Ascending aorta (tissue), 2 donors: ENCODE measurements around the gene CELF2. TPM values are rescaled to one million over a fixed set of nuclear protein-coding genes. Genes with fewer than 3 reads are reported as not detected.

Experiments used
- DNase-seq, 2 donors: peaks; one replicate each; pipeline ENCODE4 v3.0.0-alpha.2; 2019; ENCODE audit warnings: low spot score in 2 of 2
- H3K27ac ChIP-seq, 2 donors: fragments of 200-600 bp; sonication (generic); one replicate each; pipeline ENCODE4 v1.5.1; 2016 to 2017; ENCODE audit warnings: mild to moderate bottlenecking in 1 of 2
- H3K27me3 ChIP-seq: fragments of 200-600 bp; sonication (generic); one replicate; pipeline ENCODE4 v1.5.1; 2017
- H3K36me3 ChIP-seq, 2 donors: fragments of 200-600 bp; sonication (generic); one replicate each; pipeline ENCODE4 v1.5.1; 2016
- H3K4me1 ChIP-seq, 2 donors: fragments of 200-600 bp; sonication (generic); one replicate each; pipeline ENCODE4 v1.5.1; 2016 to 2017; ENCODE audit warnings: mild to moderate bottlenecking in 1 of 2
- H3K4me3 ChIP-seq, 2 donors: fragments of 200-600 bp; sonication (generic); one replicate each; pipeline ENCODE4 v1.5.1; 2016 to 2017; ENCODE audit warnings: mild to moderate bottlenecking in 1 of 2
- H3K9me3 ChIP-seq, 2 donors: fragments of 200-600 bp; sonication (generic); one replicate each; pipeline ENCODE4 v1.5.1; 2016
- intact Hi-C: fragments of 100-400 bp; cut with DNase I; formaldehyde crosslinking; loops from one replicate; pipeline ENCODE4 v1.15.1; 2023
- total RNA-seq: library from RNA; depleted of rRNA; stranded (reverse); fragments of >200 nt; gene quantifications from one replicate; pipeline ENCODE4 v1.1.0, GENCODE V29; 2016
- TF ChIP-seq, protein P1 (sequence below), 3 experiments: fragments of 200-600 bp in 2 of 3; fragments of 450-650 bp in 1 of 3; sonication (generic) in 2 of 3; IDR thresholded peaks; one replicate each; pipeline ENCODE4 v1.5.1; 2016 to 2019; ENCODE audit warnings: antibody characterized with exemption in 3 of 3, mild to moderate bottlenecking in 1 of 3, moderate library complexity in 1 of 3

The CELF2 gene
- total RNA-seq, 1 donor from 2014 or later: 26.6 TPM

DNA sequence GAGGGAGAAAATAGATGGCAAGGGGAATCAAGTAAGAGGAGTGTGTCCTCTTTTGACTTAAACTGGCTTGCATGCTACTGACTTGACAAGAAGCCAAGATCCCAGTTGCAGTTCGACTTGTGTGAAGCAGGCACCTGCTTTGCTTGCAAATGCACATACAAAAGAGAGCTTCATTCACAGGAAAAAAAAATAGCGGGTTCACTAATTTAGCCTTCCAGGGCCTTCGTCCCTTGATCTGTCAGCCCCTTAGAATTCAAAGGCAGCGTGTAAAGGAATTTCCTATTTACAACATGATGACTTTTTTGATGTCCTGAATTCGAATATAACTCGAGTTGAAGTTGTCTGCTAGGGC, 192.1 kb downstream of the CELF2 start:
- intact Hi-C loops: no loop called here
- Histone ChIP-seq H3K9me3 (no peaks in the 10 kb centered on the region), H3K27ac (no peak overlapping the region), H3K4me1 (no peaks in the 10 kb centered on the region), H3K4me3 (no peak overlapping the region), H3K27me3 (no peaks in the 10 kb centered on the region), H3K36me3 (no peaks in the 10 kb centered on the region)
- no peak for DNase-seq
- TF ChIP-seq, protein P1, sequence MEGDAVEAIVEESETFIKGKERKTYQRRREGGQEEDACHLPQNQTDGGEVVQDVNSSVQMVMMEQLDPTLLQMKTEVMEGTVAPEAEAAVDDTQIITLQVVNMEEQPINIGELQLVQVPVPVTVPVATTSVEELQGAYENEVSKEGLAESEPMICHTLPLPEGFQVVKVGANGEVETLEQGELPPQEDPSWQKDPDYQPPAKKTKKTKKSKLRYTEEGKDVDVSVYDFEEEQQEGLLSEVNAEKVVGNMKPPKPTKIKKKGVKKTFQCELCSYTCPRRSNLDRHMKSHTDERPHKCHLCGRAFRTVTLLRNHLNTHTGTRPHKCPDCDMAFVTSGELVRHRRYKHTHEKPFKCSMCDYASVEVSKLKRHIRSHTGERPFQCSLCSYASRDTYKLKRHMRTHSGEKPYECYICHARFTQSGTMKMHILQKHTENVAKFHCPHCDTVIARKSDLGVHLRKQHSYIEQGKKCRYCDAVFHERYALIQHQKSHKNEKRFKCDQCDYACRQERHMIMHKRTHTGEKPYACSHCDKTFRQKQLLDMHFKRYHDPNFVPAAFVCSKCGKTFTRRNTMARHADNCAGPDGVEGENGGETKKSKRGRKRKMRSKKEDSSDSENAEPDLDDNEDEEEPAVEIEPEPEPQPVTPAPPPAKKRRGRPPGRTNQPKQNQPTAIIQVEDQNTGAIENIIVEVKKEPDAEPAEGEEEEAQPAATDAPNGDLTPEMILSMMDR (IDR thresholded peaks at IDR 0.05): no peak

DNA sequence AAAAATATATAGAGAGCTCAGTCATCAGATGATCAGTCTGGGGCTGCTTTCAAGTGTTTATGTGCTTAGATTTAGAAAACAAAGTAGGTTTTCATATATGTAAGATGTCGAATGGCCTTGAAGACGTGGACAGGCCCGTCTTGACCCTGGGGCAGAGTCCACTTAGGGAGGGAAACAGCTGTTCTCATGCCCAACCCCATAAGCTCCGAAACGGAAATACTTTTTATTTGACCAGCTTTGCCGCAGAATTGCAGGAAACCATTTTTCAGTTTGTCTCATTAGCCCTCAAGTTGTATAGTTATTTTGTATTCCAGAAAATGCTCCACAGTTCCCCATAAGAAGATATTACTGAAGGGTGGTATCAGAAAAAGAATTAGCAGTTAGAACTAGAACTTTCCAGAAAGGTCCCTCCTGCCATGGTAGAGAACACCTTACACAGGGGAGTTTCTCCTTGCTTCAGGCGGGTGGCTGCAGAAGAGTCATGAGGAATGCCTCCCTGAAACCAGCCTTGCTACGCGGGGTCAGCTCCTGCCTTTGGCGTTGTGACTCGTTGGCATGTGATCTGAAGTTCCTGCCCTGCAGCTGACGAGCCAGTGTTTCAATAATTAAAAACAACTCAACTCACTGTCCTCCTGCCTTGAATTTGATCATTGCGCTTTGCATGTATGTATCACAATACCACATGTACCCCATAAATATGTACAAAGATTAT, 192.7 kb downstream of the CELF2 start:
- no peak for DNase-seq
- no peaks in the 10 kb centered on the region for H3K36me3 ChIP-seq
- intact Hi-C loops: no loop called here
- TF ChIP-seq, protein P1 (IDR thresholded peaks at IDR 0.05): no peak
- no peaks in the 10 kb centered on the region for H3K4me1 ChIP-seq
- H3K27me3 ChIP-seq: no peaks in the 10 kb centered on the region
- H3K9me3 ChIP-seq: no peaks in the 10 kb centered on the region
- H3K27ac ChIP-seq: no peak overlapping the region
- no peak overlapping the region for H3K4me3 ChIP-seq

DNA sequence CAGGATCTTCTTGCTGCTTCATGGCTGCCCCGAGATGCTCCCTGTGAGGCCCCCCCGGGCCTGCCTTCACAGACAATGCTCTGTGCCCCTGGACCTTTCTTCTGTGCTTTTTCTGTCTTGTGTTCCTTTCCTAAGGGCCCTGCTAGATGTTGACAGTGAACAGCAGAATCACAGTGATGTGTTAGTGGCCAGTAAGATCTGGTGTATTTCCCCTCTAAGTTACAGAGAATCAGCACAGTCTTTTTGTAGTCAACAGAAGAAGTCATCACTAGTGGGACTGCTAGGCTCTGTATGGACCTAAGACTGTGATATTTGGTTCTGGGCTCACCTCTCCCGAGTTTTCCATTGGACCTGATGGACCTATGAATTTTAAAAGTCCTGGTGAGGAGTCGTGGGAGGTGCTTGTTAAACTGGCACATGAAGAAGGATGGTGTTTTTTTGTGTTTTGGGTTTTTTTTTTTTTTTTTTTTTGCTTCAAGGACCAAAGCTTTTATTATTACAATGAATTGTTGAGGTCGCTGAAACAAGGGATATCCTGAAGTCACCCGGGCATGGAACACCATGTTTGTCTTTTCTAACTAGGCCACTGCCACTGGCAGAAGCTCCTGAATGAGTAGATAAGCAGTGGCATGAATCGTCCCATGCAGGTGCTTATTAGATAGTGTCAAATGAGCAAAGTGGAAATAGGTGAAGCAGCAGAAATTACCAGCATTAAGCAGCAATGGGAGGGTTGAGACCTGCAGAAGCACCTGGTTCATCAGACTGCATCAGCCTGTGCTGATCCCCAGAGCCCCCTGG, 194.8 kb downstream of the CELF2 start:
- no peak for DNase-seq
- Histone ChIP-seq H3K36me3 (no peaks in the 10 kb centered on the region), H3K4me1 (no peaks in the 10 kb centered on the region), H3K4me3 (no peak overlapping the region), H3K9me3 (no peaks in the 10 kb centered on the region), H3K27me3 (no peaks in the 10 kb centered on the region), H3K27ac (no peak overlapping the region)
- intact Hi-C loops: no loop called here
- TF ChIP-seq, protein P1 (IDR thresholded peaks at IDR 0.05): no peak

DNA sequence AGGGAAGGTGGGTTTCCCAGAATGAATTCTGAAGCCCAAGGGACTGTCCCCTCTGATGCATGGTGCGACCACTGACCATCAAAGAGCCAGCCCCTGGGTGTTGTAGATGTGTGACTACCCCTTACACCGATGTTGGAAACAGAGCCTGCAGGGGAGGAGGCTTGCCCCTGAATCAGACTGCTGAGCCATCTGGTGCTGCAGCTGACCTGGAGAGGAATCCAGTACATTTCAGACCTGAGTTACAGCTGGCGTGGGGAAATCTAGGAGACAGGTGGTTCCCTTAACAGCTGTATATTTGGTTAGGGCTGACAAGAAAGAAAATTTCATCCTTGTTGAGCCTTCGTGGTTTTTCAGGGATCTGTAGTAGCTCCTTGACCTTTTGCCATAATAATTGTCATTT, 195.5 kb downstream of the CELF2 start:
- TF ChIP-seq, protein P1 (IDR thresholded peaks at IDR 0.05): no peak

DNA sequence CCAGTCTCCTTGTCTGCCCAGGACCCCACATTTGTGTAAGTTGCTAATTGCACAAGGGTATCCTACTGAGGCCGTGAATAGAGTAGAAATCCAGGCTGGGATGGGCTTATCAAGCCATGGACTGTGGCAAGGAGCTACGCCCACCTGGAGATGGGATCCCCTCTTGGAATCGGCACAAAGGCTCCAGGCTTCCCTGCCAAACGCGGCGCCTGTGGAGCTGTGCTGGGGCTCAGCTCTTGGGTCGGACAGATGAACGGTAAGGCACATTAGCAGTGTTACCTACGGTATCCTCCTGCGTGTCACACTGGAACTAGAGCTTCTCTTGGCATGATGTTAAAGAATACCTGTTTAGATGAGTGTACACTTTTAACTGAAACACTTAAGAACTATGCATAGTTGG, 196.7 kb downstream of the CELF2 start:
- H3K4me1 ChIP-seq: no peaks in the 10 kb centered on the region
- no peaks in the 10 kb centered on the region for H3K9me3 ChIP-seq
- TF ChIP-seq, protein P1 (IDR thresholded peaks at IDR 0.05): no peak
- no peak overlapping the region for H3K27ac ChIP-seq
- DNase-seq: no peak
- no peaks in the 10 kb centered on the region for H3K27me3 ChIP-seq
- intact Hi-C loops: no loop called here
- no peaks in the 10 kb centered on the region for H3K36me3 ChIP-seq
- H3K4me3 ChIP-seq: no peak overlapping the region

More for the DNA sequence above, 195.5 kb downstream of the CELF2 start:
- Histone ChIP-seq H3K4me3 (no peak overlapping the region), H3K27ac (no peak overlapping the region), H3K9me3 (no peaks in the 10 kb centered on the region), H3K4me1 (no peaks in the 10 kb centered on the region), H3K27me3 (no peaks in the 10 kb centered on the region), H3K36me3 (no peaks in the 10 kb centered on the region)
- intact Hi-C loops: no loop called here
- DNase-seq: no peak
